ENCODE data around the gene DNAJC11.

DNA sequence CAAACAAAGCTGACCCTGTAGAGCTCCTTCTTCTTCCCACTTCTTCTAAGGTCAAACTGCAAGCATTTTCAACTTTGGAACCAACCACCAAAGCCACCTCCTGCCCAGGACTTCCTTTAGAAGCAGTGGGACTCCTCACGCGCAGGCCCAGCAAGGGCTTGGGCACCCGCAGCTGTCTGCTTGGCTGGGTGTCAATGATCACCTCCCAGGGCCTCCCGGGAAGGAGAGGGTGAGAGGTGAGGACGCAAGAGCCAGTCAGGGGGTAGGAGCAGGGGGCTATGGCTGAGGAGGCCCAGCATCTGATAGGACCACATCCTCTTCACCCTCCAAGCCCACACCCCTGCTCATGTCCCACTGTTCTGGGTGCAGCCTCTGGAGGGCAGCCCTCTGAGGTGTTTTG lies 109.2 kb downstream of the DNAJC11 start:
- no peak for TF ChIP-seq CTCF (IDR thresholded peaks at IDR 0.05; ENCODE audit: low read depth, low read length)
- no peak for TF ChIP-seq EZH2phosphoT487 (IDR thresholded peaks at IDR 0.05; ENCODE audit: low read depth)
